Gastroesophageal sphincter (tissue), 3 donors: ENCODE measurements around the gene SGIP1.
A peak's percentile ranks its signal among the peaks of the same experiment; 100 is the strongest.

ENCODE experiments used
- POLR2A ChIP-seq, 2 donors: fragments of 450-650 bp; IDR thresholded peaks; one replicate each; pipeline ENCODE4 v1.6.1; 2017; ENCODE audit warnings: antibody characterized with exemption in 2 of 2, mild to moderate bottlenecking in 2 of 2, moderate library complexity in 1 of 2
- POLR2AphosphoS5 ChIP-seq: sonication (generic); formaldehyde crosslinking; IDR thresholded peaks from one replicate; pipeline ENCODE4 v1.6.1; 2017; ENCODE audit warnings: antibody characterized with exemption
- TF ChIP-seq, protein P1 (sequence below), 4 experiments: fragments of 200-600 bp in 2 of 4; fragments of 450-650 bp in 2 of 4; sonication (generic) in 1 of 4; IDR thresholded peaks; one replicate each; pipeline ENCODE4 v1.5.1; 2017 to 2019; ENCODE audit warnings: antibody characterized with exemption in 4 of 4, mild to moderate bottlenecking in 2 of 4, moderate library complexity in 2 of 4

DNA sequence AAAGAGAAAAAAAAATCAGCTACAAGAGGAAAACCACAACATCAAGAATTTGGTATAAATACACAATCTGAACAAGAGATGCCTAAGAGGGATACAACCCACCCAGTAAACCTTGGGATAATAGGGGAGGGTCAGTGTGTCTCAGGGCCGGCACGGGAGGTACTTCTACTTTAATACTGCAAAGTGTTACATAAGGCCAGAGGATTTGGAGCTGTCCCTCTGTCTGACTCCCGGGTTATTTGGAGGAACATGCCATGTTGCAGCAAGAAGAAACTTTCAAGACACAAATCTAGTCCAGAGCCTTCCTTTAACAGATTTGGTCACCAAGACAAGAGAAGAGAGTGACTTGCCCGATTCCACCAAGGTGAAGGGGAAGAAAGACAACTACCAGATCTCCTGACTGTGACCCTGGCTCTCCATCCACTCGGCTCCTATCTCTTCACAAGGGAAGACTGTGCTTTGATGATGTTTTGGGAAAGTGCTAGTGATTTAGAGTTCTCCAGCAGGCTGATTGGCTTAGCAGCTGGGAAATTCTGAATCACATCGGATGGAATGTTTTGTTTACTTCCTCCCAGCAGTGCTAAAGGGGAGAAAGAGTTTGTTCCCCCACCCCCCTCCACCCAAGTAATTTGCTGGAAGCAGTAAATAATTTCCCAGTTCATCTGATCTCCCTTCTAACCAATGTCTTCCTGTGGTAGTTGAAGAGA lies 29.3 kb downstream of the SGIP1 start:
- TF ChIP-seq POLR2A (IDR thresholded peaks at IDR 0.05) (no peak), POLR2AphosphoS5 (peak; percentile 54)
- TF ChIP-seq, protein P1, sequence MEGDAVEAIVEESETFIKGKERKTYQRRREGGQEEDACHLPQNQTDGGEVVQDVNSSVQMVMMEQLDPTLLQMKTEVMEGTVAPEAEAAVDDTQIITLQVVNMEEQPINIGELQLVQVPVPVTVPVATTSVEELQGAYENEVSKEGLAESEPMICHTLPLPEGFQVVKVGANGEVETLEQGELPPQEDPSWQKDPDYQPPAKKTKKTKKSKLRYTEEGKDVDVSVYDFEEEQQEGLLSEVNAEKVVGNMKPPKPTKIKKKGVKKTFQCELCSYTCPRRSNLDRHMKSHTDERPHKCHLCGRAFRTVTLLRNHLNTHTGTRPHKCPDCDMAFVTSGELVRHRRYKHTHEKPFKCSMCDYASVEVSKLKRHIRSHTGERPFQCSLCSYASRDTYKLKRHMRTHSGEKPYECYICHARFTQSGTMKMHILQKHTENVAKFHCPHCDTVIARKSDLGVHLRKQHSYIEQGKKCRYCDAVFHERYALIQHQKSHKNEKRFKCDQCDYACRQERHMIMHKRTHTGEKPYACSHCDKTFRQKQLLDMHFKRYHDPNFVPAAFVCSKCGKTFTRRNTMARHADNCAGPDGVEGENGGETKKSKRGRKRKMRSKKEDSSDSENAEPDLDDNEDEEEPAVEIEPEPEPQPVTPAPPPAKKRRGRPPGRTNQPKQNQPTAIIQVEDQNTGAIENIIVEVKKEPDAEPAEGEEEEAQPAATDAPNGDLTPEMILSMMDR (IDR thresholded peaks at IDR 0.05), result no peak
